ENCODE results near the gene PECR.

Gene PECR

GRCh38 chr2:216081487-216082116, at the start of gene PECR, which contains the start of gene TMEM169:
PECR (minus strand) TSS chr2:216081809; CDS start chr2:216081741, 68 bp downstream.
TMEM169 (plus strand) TSS chr2:216081919; CDS start chr2:216095964, 14,045 bp downstream.
- peak; percentile 38 to 60 for DNase-seq

GRCh38 chr2:216130346-216130971, 48.9 kb upstream of the PECR start:
- DNase-seq, result no peak

DNA sequence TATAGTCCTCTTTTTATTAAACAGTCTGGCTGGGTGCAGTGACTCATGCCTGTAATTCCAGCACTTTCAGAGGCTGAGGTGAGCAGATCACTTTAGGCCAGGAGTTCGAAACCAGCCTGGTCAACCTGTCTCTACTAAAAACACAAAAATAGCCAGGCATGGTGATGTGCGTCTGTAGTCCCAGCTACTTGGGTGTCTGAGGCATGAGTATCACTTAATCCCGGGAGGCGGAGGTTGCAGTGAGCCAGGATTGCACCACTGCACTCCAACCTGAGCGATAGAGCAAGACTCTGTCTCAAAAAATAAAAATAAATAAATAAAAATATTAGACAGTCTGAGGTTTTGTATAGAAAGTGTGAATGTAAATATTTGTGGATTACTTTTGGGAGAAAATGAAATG, 45.3 kb upstream of the PECR start:
- no peak for DNase-seq

DNA sequence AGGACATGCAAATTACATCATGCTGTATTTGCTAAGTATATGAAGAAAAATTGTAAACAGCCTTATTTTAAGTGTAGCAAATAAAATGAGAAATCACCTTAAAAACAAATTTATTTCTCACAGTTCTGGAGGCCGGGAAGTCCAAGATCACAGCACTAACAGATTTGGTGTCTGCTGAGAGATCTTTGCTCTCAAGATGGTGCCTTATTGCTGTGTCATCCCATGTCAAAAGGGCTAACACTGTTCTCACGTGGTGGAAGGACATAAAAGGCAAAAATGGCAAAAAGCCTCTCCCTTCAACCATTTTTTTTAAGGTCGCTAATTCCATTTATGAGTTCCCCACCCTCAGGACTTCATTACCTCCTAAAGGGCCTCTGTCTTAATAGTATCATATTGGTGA, 39.6 kb upstream of the PECR start:
- no peak for DNase-seq

DNA sequence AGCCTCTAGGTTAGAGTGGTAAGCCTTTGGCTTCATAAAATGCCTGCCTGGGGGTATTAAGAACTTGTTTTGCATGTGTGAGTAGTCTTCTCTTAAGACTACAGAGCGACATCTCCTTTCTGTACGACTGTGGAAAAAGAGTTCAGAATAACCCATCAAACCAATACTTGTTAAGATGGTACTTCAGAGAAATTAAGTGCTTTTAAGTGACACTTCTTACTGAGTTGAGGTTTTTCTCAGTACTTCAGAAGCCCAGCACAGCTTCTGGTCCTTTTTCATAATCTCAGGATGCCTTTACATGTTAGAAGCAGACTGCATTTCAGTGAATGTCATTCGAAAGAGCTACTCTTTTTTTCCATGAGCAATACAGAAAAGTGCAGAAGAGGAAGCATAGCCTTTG, 38.4 kb upstream of the PECR start:
- no peak for DNase-seq

DNA sequence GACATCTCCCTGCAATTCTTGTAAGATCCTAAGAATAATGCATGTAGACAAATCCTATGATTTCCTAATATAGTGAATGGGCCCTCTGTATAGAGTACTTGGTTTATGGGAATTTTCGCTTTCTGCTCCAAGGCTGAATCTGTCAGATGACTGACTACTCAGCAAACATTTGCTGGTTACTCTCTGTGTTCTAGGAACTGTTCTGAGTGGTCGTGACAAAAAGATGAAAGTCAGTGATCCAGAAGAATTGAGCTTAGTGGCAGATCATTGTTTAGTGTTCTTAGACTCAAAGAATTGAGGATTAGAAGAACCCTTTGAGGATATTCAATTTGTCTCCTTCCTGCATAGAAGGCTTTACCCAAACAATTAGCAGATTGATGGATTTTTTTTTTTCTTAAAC, 37.5 kb upstream of the PECR start:
- no peak for DNase-seq

DNA sequence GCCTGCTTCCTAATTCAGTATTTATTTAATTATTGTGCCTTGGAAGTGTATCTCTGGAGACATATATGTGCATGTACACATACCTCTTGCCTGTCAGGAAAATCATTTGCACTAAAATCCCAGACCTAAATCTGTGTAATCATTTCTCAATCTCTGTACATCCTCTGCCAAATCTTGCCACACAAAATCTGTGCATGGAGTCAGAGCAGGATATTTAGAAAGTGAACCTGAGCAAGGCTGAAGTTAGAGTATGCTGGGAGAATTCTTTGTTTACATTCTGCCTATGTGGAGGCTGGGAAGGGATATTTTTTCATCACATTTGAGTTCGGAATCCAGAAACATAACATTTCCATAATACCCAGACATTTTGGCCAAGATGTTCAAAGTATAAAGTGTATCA, 36.9 kb upstream of the PECR start:
- DNase-seq, result no peak

DNA sequence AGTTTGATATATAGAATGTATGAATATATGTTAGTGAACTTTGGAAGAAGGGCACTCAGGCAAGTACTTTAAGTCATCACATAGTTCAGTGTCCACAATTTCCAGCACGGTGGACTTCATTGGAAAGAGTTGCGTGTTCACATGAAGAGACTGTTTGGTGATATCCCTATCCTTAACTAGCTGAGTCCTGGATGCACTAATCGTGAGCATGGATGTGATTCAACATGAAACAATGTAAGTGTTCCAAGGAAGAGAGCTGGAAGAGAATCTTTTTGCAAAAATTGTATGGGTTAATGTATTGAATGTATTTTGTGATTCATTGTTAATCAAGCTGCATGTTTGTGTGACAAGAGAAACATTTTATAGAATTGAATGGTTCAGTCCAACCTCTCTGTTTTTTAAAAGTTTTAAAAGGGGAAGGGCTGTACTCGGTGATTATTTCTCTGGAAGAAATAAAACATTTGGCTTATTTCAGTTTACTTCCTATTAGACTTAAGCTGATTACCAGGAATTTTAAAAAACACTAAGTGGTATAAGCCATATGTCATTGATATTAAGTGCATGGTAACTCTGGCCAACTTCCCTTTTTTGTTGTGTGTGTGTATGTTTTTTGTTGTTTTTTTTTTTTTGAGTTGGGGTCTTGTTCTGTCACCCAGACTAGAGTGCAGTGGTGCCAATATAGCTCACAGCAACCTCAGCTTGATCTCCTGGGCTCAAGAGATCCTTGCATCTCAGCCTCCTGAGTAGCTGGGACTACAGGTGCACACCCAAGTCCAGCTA, 36.1 kb upstream of the PECR start:
- no peak for DNase-seq

GRCh38 chr2:216116418-216116817, 34.8 kb upstream of the PECR start:
- DNase-seq, result no peak

DNA sequence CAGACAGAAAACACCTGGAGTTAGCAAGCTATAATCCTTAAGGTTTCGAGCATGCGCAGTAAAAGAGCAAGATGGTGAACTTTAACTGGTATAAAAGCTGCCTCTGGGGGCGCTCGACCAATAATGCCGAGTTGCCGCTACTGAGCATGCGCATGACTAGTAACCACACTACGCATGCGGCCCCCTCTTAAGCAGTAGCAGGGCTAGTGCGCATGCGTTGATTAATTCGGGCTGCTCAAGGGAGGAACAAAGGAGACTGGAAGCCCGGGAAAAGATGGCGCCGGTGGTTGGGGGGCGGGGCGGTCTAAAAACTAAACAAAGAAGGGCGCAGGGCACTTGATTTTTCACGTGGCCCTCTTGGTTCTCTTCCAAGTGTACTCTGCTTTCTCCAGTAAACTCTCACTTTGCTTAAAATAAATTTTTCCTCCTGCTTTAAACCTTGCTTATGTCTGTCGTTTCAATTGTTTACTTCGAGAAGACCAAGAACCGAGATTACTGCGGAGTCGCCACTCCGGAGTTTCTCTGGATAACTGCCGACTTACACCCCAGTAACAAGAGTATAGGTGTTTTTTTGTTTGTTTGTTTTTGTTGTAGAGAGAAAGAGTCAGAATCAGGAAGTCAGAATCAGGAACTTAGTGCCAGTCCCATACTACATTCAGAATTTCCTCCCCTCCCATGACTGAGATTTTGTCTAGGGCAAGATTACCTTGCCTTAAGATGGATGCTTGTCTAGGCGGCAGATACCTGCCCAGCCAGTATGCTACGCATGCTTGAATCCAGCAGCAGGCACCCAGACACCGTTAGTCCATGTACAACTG, 33.3 kb upstream of the PECR start:
- DNase-seq, result peak; percentile 96 to 97

DNA sequence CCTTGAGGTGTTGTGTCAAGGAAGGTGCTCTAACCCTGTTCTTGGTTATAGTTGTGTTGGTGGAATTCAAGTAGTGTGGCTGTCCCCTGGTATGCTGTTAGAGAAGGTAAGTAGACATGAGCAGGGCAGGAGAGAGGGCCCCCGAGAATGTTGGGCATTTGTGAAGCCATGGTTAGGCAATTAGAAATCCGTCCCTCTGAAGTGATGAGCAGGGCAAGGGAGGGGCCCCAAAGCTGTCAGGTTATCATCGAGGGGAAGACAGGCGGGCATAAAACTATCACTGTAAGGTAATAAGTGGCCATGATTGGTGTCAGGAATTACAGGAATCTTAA, 32.7 kb upstream of the PECR start:
- DNase-seq, result no peak

DNA sequence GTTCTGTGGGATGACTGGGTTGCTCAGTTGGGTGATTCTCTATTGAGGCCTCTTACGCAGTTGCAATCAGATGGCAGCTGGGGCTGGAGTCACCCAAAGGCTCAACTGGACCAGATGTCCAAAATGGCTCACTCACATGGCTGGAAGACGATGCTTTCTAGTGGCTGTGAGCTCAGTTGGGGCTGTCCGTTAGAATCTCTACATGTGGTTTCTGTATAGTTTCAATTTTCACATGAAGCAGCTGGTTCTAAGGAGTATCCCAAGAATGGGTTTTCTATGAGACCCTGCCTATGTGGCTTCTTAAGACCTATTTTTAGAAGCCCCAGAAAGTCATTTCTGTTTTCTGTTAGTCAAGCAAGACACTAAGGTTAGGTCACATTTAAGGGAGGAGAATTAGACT, 32.0 kb upstream of the PECR start:
- no peak for DNase-seq

- DNase-seq, result no peak
Measured at GRCh38 chr2:216112926-216113325, 31.3 kb upstream of the PECR start.

DNA sequence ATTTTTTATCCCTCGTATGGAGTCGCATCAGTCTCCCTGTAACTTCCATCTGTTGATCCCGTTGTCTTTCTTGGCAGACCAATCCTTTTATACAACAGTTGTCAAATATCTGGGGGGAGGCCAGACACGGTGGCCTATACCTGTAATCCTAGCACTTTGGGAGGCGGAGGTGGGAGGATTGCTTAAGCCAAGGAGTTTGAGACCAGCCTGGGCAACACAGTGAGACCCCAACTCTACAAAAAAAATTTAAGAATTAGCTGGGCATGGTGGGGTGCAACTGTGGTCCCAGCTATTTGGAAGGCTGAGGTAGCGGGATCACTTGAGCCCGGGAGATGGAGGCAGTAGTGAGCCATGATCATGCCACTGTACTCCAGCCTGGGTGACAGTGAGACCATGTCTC, 29.5 kb upstream of the PECR start:
- no peak for DNase-seq

GRCh38 chr2:216110620-216111019, 29.0 kb upstream of the PECR start:
- no peak for DNase-seq

DNA sequence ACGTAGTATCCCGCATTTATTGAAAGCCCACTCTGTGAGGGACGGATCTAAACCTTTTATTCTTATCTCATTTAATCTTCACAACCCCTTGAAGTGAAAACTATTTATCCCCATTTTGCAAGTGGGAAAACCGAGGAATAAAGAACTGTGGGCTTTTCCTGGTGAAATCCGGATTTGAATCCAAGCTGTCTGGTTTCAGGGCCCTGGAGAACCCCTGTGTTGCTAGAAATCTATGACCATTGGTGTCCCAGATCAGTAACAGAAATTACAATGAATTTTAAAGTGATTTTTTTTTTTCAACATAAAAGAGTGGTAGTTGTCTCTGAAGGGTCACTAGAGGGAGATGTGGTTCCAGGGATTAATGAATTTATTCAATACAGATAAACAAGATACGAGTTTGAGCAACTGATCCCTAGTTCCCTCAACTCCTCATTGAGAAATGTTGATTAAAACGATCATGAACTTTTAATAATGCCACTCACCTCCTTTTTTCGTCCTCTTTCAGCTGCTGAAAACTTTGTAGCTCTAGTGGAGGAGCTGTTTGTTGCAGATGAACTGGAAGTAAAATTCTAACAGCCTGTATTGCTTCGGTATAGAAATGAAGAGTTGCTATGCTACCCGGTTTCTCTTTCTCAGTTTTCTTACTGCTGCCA, 28.5 kb upstream of the PECR start:
- DNase-seq, result peak; percentile 47 to 66

- peak; percentile 94 to 95 for DNase-seq
Measured at GRCh38 chr2:216108967-216109921, 27.6 kb upstream of the PECR start, which contains the start of gene XRCC5. XRCC5 (plus strand) TSS chr2:216109348; CDS start chr2:216109437, 89 bp downstream.

DNA sequence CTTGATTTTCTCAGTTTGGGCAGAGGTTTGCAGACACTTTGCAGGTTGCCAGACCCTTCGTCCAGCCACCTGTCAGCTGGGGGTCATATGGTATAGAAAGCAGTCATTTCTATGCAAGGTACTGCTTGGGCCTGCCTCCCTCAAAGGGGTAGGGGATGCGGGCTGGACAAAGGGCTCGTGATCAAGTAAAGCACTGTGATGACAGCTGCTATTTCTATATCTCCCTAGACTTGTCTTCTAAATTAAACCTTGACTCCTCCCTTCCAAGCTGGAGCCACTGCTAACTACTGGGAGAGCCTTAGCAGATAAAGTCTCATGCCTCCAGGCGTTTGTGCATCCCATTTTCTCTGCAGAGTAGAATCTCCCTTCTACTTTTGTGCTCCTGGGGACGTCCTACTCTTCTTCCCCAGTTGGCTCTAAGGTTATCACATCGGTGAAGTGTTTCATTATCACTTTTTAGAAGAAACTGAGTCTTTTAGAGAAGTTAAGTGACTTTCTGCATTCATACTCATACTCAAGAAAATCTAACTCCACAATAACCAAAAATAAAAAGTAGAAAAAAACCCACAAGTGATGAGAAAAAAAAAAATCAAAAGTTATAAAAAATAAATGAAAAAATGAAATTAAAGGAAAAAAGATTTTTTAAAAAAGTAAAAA, 26.8 kb upstream of the PECR start:
- DNase-seq, result no peak

- no peak for DNase-seq
Measured at GRCh38 chr2:216107760-216108159, 26.2 kb upstream of the PECR start.

- DNase-seq, result no peak
Measured at GRCh38 chr2:216107320-216107719, 25.7 kb upstream of the PECR start.

DNA sequence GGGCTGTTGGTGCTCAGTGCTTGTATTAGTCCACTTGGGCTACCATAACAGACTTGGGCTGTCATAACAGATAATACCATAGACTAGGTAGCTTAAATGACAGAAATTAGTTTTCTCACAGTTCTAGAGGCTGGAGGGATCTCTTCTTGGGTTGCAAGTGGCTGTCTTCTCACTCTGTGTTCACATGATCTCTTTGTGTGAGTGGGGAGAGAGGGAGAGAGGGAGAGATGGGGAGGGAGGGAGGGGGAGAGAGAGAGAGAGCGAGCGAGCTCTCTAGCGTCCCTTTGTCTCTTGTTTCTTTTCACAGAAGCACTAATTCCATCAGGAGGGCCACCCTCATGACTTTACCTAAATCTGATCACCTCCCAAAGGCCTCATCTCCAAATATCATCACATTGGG, 23.1 kb upstream of the PECR start:
- no peak for DNase-seq
